ENCODE results near the gene VENTX.

The VENTX gene

DNA sequence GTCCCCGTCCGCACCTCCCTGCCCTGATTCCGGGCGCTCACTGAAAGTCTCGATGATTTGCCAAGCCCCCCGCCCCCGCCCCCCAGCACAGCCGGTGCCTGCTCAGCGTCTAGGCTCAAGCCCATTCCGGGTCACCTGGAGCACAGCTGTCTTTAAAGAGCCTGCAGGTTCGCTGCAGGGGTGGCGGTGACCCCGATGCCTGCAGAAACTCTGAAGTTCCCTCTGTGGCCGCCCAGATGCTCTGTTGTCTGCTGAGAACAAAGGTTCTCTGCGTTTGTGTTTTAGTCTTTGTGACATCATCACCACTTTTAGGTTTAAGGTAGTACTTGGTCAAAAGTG is 780 bp downstream of the VENTX start:
- DNase-seq = no peak

DNA sequence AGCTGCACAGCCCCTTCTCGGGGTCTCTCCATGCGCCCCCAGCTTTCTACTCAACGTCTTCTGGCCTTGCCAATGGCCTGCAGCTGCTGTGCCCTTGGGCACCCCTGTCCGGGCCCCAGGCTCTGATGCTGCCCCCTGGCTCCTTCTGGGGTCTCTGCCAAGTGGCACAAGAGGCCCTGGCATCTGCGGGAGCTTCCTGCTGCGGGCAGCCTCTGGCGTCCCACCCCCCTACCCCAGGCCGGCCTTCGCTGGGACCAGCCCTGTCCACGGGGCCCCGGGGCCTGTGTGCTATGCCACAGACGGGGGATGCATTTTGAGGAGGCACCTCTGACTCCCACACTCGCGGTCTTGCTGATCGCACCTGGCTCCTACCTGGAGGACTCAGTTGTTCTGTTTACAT is 2.3 kb downstream of the VENTX start:
- DNase-seq = no peak

DNA sequence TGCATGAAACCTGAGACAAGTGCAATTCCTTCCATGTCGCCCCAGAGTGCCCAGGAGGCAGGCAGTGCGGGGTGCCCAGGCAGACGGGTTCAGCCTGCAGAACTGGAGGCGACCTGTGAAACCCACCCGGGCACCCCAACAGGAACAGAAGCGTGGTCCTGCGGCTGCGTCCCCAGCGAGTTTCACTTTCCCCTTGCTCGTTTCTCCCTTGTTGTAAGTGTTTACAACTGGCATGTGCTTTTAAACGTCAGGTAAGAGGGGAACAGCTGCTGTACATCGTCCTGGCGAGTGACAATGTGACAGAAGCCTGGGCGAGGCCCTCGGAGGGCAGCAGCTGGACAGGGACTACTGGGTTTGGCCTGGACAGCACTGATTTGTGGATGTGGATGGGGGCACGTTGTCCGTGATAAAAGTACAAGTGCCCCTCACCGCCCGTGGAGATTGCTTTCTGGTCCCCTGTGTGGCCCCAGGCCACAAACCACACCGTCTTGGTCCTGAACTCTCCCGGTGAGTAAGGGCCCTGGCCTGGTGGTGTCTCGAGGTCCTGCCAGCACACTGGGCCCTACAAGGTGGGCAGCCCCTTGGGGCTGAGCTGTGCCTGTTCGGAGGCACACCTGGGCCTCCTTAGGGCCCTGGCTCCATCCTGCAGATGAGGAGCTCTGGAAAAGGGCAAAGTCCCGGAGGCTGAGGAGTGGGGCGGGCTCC is 4.0 kb downstream of the VENTX start:
- no peak for DNase-seq

DNA sequence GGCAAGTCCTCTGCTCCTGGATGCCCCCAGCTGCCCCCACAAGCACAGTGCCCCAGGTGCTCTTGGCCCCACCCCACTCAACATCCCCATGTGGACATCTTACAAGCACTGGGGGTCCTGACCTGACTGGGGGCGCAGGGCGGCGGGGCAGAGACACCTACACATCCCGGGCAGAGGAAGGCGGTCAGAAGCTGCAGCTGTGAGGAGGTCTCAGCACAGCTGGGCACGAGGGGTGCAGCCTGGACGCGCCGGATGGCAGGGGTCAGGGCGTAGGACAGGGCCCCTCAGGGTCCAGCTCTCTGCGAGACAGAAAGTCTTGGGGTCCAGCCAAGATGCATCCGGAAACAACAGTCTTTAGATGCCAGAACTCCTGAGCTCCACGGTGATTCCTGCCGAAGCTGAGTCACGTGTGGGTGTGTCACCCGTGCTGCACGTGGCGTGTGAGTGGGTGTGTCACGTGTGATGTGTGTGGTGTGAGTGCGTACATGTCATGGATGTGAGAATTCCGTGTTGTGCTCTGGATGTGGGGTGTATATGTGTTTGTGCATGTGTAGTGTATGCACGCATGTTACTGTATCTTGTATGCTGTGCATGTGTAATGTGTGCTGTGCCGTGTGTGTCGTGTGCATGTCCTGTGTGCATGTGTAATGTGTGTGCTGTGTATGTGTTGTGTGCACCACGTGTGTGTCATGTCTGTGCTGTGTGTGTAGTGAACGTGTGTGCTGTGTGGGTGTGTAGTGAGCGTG is 5.1 kb downstream of the VENTX start:
- DNase-seq = no peak

DNA sequence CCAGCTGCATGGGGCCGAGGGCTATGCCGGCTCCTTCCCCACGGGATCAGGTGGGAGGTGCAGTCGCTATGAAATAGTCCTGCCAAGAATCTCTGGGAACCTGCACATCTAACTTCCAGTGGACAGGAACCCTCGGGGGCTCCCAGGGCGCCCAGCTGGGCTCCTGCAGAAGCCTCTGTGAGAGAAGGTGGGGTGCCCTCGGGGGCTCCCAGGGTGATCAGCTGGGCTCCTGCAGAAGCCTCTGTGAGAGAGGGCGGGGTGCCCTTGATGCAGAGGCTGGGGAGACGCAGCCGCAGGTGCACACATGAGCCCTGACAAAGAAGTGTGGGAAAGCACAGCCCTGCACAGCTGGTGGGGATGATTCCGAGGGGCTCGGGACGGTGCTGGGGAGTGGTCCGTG is 5.9 kb downstream of the VENTX start:
- no peak for DNase-seq

DNA sequence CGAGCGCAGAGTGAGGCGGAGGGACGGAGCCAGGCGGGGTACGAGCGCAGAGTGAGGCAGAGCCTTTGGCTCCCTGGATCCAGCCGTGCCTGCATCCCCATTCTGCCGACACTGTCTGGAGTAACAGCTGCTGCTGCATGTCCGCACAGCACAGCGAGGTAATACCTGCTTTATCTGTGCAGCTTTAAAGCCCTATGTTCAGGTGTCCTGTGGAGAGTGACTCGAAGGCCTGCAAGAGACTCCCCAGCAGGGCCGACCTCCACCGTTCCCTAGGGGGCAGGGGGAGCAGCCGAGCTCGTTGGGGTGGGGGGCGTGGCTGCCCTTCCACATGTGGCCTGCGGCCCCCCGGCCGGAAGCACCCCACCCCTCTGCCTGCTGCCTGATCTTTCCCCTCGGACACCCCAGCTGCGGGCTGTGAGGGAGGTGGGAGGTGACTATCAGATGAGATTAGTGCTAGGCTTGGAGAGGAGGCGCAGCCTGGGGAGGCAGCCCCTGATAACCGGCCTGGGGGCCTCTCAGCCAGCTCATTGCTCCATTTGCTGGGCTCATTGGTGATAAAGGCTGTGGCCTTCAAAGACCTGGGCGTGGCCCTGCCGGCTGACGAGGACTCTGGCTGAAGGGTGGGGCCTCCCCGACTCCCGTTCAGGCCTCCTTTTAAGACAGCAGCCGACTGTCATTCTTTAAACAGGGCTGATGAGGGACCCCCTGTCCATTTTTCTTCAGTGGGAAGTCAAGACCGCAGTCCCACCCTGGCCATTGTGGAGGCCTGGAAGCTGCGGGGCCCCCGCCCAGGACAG is 8.0 kb downstream of the VENTX start:
- peak; percentile 98 for DNase-seq

DNA sequence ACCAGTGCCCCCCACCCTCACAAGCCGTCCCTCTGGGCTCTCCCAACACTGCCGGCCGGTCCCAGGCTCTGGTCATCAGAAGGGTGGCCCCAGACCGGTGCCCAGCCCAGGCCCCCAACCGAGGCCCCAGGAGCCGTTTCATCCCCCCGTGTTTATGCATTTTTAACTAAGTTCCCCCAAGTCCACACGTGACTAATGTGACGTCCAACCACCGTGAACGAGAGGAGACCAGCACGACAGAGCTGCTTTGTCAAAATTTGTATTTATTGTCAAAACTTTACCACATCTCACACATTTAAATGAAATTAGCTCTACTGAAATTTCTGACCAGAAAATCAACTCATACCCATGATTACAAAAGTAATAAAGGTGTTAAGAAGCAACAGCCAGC is 8.6 kb downstream of the VENTX start:
- no peak for DNase-seq

DNA sequence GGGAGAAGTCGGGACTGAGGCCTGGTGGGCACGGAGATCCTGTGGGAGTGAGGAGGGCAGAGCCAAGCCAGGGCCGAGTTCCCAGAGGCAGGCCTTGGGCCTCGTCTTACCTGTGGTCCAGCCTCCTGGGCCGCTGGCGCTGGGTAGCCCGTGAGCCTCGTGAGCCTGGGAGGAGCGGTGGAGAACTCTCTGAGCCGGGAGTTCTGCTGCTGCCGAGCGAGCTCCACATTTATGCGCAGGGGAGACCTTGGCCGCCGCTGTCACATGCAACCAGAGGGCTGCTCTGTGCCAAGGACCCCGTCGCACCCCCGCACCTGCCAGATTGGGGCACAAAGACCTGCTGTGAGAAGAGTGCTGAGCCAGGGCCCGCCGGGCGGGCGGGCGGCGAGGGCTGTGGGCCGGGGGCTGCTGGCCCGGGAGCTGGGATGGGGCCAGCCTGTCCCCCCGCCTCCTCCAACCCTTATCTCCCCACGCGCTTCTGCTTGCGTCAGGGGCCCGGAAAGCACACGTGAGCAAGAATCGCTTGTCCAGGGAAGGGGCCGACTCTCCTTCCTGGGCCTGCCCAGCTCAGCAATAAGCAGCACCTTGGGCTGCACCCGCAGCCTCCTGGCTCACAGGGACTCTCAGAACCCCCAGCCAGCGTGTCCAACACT is 10.2 kb downstream of the VENTX start:
- DNase-seq = no peak

DNA sequence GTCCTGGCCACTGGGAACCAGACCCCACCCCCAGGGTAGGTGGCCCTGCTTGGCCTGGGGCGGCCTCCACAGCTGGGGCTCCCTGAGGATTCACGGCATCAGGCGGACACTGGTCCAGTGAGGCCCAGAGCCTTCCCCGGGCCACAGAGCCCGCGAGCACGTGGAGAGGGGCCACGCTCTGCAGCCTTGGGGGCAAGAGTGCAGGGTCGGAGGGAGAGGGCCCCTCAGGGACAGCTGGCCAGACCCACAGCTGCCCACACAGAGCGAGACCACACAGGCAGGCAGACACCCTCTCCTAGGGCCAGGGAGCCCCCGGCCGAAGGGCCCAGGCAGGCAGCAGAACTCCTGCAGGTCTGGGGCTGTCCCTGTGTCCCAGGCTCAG is 10.7 kb downstream of the VENTX start:
- no peak for DNase-seq

DNA sequence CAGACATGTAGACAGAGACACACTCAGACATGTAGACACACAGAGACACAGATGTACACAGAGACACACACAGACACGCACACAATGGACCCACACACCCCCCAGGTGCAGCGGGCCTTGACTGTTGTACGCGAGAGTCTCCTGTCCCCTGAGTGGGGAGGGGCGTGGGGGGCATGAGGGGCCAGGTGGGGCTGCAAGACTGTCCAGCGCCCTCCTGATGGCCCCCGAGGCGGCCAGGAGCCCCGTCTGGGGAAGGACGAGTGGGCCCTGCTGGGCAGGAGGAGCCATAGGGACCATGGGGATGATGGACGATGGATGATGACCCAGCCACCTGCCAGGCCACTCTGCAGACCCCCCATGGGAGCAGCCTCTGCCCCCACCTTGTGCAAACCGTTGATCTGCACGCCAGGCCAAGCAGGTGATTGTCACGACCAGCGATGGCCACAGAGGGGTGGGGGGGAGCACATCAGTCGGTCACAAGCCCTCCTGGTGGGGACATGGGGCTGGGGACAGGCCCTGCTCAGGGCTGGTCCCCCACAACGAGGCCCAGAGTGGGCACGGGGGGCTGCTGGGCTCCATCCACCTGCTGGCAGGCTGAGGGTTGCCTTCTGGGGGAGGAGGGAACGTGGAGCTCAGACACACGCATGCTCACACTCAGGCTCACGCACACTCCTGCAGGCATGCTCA is 11.6 kb downstream of the VENTX start:
- no peak for DNase-seq

DNA sequence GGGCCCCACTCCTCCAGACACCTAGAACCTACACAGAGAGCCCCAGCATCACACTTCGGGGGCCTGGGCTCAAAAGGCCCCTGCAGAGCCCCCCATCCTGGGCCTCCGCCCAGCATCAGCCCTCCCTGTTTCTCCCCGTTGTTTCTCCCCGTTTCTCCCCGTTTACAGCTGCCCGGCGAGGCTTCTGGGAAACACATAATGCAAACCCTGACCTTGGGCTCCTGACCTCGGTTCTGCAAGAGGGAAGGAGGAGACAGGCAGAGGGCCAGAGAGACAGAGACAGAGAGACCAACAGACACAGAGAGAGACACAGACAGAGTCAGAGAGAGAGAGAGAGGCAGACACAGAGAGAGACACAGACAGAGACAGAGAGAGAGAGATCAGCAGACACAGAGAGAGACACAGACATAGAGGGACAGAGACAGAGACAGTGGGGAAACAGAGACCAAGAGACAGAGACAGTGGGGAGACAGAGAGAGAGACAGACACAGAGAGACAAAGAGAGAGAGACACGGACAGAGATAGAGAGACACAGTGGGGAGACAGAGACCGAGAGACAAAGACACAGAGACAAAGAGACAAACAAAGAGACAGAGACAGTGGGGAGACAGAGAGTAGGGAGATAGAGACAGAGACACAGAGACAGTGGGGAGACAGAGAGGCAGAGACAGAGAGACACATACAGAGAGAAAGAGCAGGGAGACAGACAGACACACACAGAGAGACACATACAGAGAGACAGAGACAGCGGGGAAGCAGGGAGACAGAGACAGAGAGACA is 12.5 kb downstream of the VENTX start:
- DNase-seq = no peak

DNA sequence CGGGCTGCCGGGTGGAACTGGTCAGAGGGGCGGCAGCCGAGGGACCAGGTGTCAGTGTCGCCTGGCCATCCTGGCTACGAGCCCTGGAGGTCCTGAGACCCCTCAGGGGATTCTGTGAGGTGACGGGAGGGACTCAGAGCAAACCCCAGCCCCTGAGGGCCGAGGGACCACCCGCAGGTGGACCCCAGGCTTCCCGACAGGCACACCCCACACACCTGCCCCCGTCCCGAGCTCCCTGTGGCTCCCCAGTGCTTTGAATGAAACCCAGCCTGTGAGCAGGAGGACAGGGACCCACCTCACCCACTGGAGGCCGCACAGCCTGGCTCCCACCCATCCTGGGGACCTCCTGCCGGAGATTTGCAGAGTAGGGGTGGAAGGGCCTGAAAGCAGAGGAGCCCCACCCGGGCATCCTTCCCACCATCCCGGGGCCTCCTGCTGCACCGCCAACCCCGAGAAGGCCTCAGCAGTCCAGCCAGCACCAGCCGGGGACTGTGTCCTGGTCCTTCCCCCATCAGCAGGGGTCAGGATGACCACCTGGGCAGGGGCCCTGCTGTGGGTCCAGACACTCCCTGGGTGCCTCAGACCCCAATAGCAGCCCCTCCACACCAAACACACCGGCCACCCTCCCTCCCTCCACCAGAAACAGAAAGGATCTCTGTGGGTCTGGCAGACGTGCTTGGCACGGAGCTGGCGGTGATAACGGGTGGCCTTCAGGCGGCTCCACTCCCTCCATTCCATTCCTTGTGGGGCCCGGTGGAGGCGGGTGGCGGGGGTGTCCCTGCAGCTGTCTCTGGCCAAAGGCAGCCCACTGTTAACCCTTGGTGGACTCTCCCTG is 13.9 kb downstream of the VENTX start:
- DNase-seq = no peak

DNA sequence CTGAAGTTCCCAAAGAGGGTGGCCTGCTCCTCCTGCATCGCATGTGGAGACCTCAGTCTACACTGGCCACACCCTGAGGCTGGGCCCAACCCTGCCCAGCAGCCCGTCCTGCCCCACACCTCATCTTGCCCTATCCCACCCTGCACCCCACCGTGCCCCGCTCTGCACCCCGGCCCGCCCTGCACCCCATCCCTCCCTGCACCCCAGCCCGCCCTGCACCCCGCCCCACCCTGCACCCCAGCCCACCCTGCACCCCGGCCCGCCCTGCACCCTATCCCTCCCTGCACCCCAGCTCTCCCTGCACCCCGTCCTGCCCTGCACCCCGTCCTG is 14.5 kb downstream of the VENTX start:
- DNase-seq = no peak

DNA sequence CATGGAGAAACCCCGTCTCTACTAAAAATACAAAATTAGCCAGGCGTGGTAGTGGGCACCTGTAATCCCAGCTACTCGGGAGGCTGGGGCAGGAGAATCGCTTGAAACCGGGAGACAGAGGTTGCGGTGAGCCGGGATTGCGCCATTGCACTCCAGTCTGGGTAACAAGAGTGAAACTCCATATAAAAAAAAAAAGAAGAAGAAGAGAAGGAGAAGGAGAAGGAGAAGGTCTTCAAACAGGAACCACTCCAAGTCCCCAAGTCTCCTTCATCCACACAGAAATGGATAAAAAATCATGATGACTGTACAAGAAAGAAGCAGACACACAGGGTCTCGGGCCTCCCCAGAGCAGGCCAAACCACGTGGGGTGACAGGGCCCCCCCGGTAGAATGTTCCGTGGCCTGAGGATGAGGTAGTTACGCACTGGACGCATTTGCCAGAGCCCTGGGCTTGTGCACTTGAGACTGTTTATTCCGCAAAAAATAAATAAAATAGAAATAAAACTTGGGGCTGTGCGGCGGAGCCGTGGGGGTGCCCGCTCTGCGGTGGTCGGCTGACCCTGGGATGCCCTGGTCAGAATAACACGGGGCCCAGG is 15.8 kb downstream of the VENTX start:
- no peak for DNase-seq

DNA sequence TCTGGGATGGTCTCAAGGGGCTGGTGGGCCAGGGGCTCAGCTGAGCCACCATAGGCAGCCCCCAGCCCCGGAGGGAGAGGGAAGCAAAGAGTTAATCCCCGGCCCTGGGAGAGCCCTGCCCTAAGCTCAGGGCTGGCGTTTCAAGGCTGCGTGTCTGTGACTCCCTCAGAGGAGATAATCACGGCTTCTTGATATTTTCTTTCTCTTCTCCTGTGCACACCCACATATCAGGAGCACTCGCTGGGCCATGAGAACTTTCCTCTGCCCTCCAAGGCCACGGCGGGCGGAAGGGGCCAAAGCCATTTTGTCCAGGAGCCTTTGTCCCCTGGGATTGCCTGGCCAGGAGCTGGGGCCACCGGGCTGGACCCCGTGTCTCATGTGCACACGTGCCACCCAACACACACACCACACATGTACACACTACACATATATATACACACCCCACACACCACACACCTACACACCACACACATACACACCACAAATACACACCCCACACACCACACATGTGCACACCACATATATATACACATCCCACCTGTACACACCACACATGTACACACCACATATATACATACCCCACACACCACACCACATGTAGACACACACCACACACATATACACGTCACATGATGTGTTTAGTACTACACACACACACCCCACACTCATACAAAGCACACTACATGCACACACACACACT is 16.9 kb downstream of the VENTX start:
- DNase-seq = no peak

DNA sequence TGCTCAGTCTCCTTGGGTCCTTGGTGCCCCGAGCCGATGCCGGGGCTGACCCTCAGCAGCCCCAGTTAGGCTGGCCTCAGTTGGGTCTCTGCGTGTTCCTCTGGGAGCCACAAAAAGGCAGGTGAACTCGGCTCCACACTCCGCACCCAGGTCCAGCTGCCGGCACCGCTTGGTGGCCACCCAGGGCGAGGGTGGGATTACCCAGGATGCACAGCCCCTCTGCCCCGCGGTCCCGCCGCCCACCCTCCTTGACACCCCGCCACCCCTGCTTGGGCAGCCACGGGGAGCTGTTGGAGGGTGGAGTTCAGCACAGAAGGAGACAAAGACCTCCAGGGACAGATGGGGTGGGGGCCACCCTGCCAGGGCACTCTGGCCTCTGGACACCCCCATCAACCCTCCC is 17.7 kb downstream of the VENTX start:
- no peak for DNase-seq

DNA sequence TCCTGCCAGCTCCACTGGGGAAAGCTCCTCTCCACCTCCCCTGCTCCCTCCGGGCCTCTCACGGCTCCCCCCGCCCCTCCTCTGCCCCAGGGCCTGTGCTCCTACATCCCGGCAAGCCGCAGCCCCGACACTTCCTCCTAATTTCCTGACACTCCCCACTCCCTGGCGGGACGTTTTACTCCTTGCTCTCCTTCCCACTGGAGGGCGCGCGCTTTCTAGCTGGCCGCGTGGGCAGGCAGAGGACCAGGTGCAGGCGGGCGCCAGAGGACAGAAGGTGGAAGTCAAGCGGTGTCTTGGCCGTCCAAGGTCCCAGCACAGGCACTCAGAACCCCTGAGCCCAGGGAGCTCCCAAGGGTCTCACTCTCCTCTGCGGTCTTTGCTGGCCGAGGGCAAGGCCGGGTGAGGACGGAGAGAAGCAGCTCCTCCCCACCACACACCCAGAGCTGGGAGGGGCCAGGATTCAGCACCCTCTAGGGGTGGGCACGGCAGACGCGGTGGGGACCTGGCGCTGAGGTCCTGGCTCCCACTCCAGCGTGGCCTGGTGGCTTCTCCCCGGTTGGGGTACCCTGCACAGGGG is 19.9 kb downstream of the VENTX start:
- peak; percentile 92 for DNase-seq

DNA sequence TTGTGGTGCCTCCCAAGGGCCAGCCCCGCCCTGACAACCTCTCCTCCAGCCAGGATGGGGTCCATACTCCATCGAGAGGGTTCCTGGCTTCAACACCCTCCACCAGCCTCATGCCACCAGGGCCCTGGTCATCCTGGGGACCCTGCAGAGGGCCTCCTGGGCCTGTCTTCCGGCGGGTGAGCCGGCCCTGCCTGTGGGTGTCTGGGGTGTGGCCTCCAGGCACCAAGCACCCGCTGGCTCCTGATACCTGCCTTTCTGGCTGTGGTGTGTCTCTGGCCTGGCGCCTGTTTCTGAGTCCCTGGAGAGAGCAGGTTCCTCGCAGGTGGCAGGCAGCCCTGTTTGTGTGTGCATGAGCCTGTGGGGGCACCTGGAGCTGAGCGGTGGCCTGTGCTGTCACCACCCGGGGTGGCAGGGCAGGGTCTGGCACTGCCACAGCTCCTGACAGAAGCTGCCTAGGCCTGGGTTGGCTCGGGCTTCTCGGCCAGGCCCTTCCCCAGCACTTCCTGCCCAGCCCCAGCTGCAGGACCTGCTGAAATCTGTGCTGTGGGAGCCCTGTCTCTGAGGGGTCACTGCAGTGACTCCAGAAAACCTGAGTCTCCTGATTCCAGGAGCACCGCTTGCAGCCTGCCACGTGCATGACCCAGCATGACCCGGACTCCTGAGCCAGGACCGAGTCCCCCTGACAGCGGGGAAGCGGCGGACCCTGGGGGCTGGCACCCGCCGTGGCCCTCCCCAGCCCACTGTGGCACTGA is 20.6 kb downstream of the VENTX start:
- DNase-seq = no peak
